ENCODE results near the gene CIITA. TPM values are rescaled to one million over a fixed set of nuclear protein-coding genes. Genes with fewer than 3 reads are reported as not detected.

The CIITA gene
- total and polyA plus RNA-seq, 11 donors, result 1.6 to 73.9 (median 8.2) TPM

Other genes with a start within 250 kb of the CIITA start
- 1 to 10 TPM in 1 of 9 donors, under 1 TPM in 1, not detected in 7; 0.51 to 2.8 TPM for gene TEKT5, start 182.3 kb upstream of the CIITA start, total RNA-seq
- not detected for gene TEKT5, start 182.3 kb upstream of the CIITA start, polyA plus RNA-seq
- gene NUBP1, start 133.4 kb upstream of the CIITA start, total RNA-seq, result 10 to 100 TPM; 34.0 to 54.8 (median 47.9) TPM
- gene NUBP1, start 133.4 kb upstream of the CIITA start, polyA plus RNA-seq, result 10 to 100 TPM; 54.5 to 60.0 TPM
- gene TVP23A, start 58.4 kb upstream of the CIITA start, total RNA-seq, result under 1 TPM in 5 of 9 donors, not detected in 4; 0.30 to 0.95 (median 0.34) TPM
- gene TVP23A, start 58.4 kb upstream of the CIITA start, polyA plus RNA-seq, result under 1 TPM; 0.08 TPM
- 100 to 1,000 TPM in 3 of 9 donors, 10 to 100 TPM in 6; 57.2 to 141 (median 82.4) TPM for gene DEXI, start 65.3 kb downstream of the CIITA start, total RNA-seq
- 100 to 1,000 TPM in 1 of 2 donors, 10 to 100 TPM in 1; 99.9 to 119 TPM for gene DEXI, start 65.3 kb downstream of the CIITA start, polyA plus RNA-seq
- 10 to 100 TPM; 20.3 to 41.1 (median 23.7) TPM for gene CLEC16A, start 67.4 kb downstream of the CIITA start, total RNA-seq
- 10 to 100 TPM; 13.8 to 28.5 TPM for gene CLEC16A, start 67.4 kb downstream of the CIITA start, polyA plus RNA-seq

Data from heart left ventricle (tissue), 11 donors.